ENCODE data around the gene TRPM3. TPM values are rescaled to one million over a fixed set of nuclear protein-coding genes. Genes with fewer than 3 reads are reported as not detected.

TRPM3 gene
- total RNA-seq, 1 donor from 2014 or later = not detected

DNA sequence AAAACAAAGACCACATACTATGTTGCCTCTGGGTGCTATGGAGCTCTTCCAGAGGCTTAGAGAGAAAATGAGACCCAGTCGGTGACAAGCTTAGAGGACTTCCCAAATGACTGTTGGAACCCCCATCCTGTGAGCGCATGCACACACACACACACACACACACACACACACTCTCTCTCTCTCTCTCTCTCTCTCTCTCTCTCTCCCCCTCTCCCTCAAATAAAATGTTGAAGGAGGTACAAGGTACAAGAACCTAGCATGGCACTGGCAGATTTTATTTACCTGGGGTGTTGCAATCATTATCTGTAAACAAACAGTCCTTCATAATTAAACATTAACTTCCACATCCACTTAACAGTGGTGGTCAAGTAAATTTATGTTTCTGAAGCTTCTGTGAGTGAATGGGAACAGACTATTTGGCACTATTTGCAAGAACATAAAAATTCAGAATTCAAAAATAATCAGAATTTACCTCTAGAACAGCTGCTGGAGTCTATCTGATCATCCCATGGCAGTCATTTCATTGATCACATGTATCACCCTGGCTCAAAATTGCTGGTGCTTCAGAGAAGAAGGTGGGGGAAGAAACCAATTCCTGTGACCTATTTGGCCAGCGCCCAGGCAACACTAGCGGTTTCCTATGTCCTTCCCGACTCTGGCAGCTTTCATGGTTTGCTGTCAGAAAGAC lies 24.9 kb downstream of the TRPM3 start:
- ATAC-seq (ENCODE audit: low read depth) = no peak
- Mint-ChIP-seq H3K4me3 (no peak overlapping the region), H3K27me3 (no peaks in the 10 kb centered on the region), H3K27ac (no peak overlapping the region), H3K36me3 (ENCODE audit: low read depth) (no peaks in the 10 kb centered on the region), H3K9me3 (no peaks in the 10 kb centered on the region), H3K4me1 (no peaks in the 10 kb centered on the region)
- TF ChIP-seq, protein P1, sequence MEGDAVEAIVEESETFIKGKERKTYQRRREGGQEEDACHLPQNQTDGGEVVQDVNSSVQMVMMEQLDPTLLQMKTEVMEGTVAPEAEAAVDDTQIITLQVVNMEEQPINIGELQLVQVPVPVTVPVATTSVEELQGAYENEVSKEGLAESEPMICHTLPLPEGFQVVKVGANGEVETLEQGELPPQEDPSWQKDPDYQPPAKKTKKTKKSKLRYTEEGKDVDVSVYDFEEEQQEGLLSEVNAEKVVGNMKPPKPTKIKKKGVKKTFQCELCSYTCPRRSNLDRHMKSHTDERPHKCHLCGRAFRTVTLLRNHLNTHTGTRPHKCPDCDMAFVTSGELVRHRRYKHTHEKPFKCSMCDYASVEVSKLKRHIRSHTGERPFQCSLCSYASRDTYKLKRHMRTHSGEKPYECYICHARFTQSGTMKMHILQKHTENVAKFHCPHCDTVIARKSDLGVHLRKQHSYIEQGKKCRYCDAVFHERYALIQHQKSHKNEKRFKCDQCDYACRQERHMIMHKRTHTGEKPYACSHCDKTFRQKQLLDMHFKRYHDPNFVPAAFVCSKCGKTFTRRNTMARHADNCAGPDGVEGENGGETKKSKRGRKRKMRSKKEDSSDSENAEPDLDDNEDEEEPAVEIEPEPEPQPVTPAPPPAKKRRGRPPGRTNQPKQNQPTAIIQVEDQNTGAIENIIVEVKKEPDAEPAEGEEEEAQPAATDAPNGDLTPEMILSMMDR (IDR thresholded peaks at IDR 0.05) = no peak
- intact Hi-C loops (cut with micrococcal nuclease) = no loop called here
- ChIA-PET CTCF (no interaction called here), POLR2A (no interaction called here)
- no peak for DNase-seq

DNA sequence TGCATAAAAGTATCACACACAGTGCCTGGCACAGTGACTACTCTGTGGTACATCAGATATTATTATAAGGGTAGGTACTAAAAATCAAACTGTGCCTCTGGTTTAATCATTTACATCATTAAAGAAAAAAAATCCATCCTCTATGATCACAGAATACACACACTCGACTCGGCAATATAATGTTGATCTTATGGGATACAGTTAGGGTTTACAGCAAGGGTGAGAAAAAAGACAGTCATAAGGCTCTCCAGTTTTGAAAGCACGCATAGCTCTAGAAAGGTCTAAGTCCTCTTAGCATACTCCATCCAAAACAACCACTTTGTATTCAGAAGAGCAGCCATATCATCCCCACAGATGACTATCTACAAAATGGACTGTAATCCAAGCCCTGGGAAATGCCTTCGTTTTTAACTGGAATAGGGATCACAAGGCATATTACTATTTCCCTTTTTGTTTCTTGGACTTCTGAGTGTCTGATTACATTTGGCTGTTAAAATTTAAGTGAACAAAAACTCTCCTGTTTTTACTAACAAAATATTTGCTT lies 26.6 kb downstream of the TRPM3 start:
- Mint-ChIP-seq H3K4me1 (no peaks in the 10 kb centered on the region), H3K4me3 (no peak overlapping the region), H3K27ac (no peak overlapping the region), H3K36me3 (ENCODE audit: low read depth) (no peaks in the 10 kb centered on the region), H3K27me3 (no peaks in the 10 kb centered on the region), H3K9me3 (no peaks in the 10 kb centered on the region)
- DNase-seq = no peak
- CTCF ChIA-PET = no interaction called here
- POLR2A ChIA-PET = no interaction called here
- TF ChIP-seq, protein P1 (IDR thresholded peaks at IDR 0.05) = no peak
- no peak for ATAC-seq (ENCODE audit: low read depth)
- intact Hi-C loops (cut with micrococcal nuclease) = no loop called here

DNA sequence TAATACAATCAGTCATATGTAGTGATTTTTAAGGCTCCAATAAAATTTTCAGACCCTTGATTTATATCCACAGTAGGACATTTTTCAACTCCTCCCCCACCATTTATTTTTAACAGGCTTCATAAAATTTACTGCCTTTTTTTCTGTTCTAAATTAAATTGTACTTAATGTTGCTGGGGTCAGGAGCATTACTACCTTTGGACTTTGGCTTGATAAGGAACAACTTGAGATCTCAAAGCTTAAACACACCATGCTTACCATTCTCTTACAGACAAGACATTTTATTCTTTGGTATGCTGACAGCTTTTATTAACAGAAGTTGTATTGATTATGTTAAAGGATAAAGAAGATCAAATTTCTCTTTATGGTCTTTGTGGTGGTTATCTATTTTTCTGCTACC lies 30.5 kb downstream of the TRPM3 start:
- H3K36me3 Mint-ChIP-seq (ENCODE audit: low read depth) = no peaks in the 10 kb centered on the region
- DNase-seq = no peak
- H3K4me3 Mint-ChIP-seq = no peak overlapping the region
- intact Hi-C loops (cut with micrococcal nuclease) = no loop called here
- H3K4me1 Mint-ChIP-seq = no peaks in the 10 kb centered on the region
- CTCF ChIA-PET = no interaction called here
- no peaks in the 10 kb centered on the region for H3K27me3 Mint-ChIP-seq
- H3K9me3 Mint-ChIP-seq = no peaks in the 10 kb centered on the region
- POLR2A ChIA-PET = no interaction called here
- no peak overlapping the region for H3K27ac Mint-ChIP-seq
- TF ChIP-seq, protein P1 (IDR thresholded peaks at IDR 0.05) = no peak
- ATAC-seq (ENCODE audit: low read depth) = no peak

DNA sequence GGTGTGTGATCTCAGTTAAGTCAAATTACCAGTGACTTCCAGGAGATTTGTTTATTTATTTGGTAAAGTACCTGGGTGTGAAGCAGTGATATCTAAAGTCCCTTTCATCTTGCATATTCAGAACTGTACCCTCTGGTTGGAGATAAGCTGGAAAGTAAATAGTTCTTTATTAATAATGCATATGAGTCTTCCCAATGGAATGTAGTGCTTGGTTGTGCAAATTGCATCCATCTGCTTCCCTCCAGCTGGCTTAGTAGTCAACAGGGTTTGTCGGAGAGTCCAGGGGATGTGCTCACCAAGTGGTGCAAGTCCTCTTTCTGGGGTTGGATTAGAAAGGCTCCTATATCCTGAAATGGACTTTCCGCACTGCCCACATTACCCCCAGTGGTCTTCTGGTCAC lies 42.0 kb downstream of the TRPM3 start:
- Mint-ChIP-seq H3K9me3 (no peaks in the 10 kb centered on the region), H3K4me3 (no peak overlapping the region), H3K36me3 (ENCODE audit: low read depth) (no peaks in the 10 kb centered on the region), H3K4me1 (no peaks in the 10 kb centered on the region), H3K27ac (no peak overlapping the region), H3K27me3 (no peaks in the 10 kb centered on the region)
- TF ChIP-seq, protein P1 (IDR thresholded peaks at IDR 0.05) = no peak
- POLR2A ChIA-PET = no interaction called here
- DNase-seq = no peak
- CTCF ChIA-PET = no interaction called here
- ATAC-seq (ENCODE audit: low read depth) = no peak
- intact Hi-C loops (cut with micrococcal nuclease) = loop anchor here (10.0 kb wide), 1 partner anchor 75 kb away; no protein-coding TSS in a partner anchor

DNA sequence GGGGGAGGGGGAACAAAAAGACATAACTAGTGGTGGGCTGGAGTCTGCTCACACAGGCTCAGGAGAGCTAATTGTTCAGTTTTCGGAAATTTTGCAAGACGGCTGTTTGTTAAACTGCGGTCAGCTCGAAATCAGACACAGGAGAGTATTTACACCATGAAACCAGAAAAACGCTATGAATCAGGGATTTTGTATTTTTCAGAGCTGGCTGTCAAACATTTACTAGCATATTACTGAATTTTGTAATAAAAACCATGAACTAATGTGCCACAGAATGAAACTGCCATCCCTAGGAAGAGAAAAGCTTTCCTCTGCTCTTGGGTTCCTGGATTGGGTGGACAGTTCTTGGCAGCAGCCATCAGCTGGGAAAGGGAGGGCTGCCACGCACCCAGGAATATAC lies 45.3 kb downstream of the TRPM3 start:
- CTCF ChIA-PET = interaction anchor here (0.6 kb wide), 1 partner anchor 15 kb away, joined by 3 read pairs; no protein-coding TSS in a partner anchor
- DNase-seq = no peak

More for the DNA sequence above, 45.3 kb downstream of the TRPM3 start:
- Mint-ChIP-seq H3K36me3 (ENCODE audit: low read depth) (no peaks in the 10 kb centered on the region), H3K27me3 (no peaks in the 10 kb centered on the region), H3K27ac (no peak overlapping the region), H3K9me3 (no peaks in the 10 kb centered on the region), H3K4me3 (no peak overlapping the region), H3K4me1 (no peaks in the 10 kb centered on the region)
- no peak for ATAC-seq (ENCODE audit: low read depth)
- intact Hi-C loops (cut with micrococcal nuclease) = loop anchor here (10.0 kb wide), 1 partner anchor 79 kb away; no protein-coding TSS in a partner anchor
- POLR2A ChIA-PET = no interaction called here
- TF ChIP-seq, protein P1 (IDR thresholded peaks at IDR 0.05) = no peak

All from activated B cell treated with CpG ODN at 0.5 μM for 24 hours (primary cell).